Measurements from ENCODE around the gene ARHGDIG.

Gene ARHGDIG

DNA sequence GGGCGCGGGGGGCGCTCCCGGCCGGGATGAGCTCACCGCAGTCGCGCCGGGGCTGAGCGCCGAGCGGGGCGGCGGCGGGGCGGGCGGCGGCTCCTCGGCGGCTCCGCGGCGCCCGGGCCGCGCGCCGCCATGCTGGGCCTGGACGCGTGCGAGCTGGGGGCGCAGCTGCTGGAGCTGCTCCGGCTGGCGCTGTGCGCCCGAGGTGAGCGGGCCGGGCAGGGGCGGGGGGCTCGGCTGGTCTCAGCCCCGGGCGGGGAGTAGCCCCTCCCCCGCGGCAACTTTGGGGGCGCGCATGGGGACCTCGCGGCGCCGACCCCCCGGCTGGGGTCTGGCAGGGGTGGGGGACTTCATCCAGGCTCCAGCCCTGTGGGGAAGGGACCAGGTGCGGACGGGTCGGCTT, at the start of gene ARHGDIG:
Gene ARHGDIG, plus strand, starts transcription at position 40 of the 400 bp plus-strand sequence. Its CDS starts 90 bp downstream, at position 130.
- peak within 1 kb of the TSS; percentile 52 for H3K27ac ChIP-seq
- TF ChIP-seq ZFX (IDR thresholded peaks at IDR 0.05; ENCODE audit: borderline replicate concordance): no peak
- TF ChIP-seq, protein P1, sequence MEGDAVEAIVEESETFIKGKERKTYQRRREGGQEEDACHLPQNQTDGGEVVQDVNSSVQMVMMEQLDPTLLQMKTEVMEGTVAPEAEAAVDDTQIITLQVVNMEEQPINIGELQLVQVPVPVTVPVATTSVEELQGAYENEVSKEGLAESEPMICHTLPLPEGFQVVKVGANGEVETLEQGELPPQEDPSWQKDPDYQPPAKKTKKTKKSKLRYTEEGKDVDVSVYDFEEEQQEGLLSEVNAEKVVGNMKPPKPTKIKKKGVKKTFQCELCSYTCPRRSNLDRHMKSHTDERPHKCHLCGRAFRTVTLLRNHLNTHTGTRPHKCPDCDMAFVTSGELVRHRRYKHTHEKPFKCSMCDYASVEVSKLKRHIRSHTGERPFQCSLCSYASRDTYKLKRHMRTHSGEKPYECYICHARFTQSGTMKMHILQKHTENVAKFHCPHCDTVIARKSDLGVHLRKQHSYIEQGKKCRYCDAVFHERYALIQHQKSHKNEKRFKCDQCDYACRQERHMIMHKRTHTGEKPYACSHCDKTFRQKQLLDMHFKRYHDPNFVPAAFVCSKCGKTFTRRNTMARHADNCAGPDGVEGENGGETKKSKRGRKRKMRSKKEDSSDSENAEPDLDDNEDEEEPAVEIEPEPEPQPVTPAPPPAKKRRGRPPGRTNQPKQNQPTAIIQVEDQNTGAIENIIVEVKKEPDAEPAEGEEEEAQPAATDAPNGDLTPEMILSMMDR (IDR thresholded peaks at IDR 0.05): no peak

DNA sequence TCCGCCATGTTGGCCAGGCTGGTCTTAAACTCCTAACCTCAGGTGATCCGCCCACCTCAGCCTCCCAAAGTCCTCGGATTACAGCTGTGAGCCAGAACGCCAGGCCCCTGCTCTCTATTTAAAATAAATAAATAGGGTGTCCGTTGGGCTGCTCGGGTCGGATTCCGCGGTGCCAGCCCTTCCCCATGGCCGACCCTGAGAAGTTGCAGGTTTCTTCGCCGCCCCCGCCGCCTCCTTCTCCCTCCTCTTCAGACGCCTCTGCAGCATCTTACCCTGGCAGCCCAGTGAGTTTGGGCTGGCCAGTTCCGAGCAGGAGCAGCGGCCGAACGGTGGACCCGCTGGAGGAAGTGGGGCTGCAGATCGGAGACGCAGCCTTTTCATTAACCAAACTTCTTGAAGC, 49.4 kb upstream of the ARHGDIG start:
- TF ChIP-seq, protein P1 (IDR thresholded peaks at IDR 0.05): no peak
- TF ChIP-seq ZFX (IDR thresholded peaks at IDR 0.05; ENCODE audit: borderline replicate concordance): no peak

DNA sequence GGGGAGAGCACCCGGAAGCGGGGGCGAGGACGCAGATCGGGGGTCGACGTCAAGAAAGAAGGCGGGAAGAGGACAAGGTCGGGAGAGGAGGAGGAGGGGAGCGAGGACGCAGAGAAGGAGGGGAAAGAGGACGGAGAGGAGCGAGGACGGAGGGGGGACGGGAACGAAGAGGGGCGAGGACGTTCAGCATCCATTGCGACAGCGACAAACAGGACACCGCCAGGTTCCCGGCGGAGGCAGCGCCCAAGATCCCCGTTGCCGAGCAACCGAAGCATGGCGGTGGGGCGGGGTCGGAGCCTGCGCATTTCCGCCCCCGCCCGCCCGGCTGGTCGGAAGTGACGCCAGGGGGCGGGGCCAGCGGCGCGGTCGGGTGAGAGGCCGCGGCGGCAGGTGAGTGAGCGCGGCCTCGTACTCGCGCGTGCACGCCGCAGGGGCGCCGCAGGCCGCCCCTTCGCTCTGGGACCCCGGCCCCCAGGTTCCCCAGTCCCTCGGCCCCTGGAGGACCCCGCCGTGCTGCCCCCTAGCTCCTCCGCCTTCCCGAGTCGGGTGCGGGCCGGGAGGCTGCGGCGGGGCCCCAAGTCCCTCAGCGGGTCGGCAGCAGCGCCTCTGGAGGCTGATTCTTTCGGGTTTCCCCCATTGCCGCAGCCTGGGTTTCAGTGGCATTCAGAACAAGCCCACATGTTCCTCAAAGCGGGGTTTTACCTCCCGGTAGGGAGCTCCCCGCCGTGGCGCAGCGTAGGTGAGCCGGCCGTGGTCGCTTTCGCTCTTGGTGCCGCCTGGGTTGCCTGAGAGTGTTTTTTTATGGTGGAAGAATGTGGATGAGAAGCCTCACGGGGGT, 45.7 kb upstream of the ARHGDIG start, which contains the start of gene FAM234A:
Gene FAM234A, plus strand, starts transcription at position 354 of the 838 bp plus-strand sequence. CDS start 19,593 bp downstream, outside the sequence.
- TF ChIP-seq ZFX (IDR thresholded peaks at IDR 0.05; ENCODE audit: borderline replicate concordance): no peak
- TF ChIP-seq, protein P1 (IDR thresholded peaks at IDR 0.05): peak; percentile 34
- peak within 1 kb of the TSS; percentile 87 for H3K27ac ChIP-seq

More for the DNA sequence above, 49.4 kb upstream of the ARHGDIG start:
- no peak overlapping the region for H3K27ac ChIP-seq

DNA sequence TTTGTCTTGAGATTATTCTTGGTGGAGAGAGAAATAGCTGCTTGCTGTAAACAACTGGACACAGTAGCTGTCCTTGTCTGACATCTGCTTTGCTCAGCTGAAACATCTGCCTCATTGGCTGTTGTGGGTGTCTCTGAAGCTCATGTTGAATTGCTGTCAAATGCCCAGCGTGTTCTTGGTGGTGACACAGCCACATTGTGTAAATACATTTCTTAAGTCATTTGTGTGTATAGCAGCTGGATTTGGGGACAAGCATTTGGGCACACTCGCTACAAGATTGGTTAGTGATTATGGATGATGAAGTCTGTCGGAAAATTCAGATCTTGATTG, 40.5 kb upstream of the ARHGDIG start:
- TF ChIP-seq, protein P1 (IDR thresholded peaks at IDR 0.05): no peak
- TF ChIP-seq ZFX (IDR thresholded peaks at IDR 0.05; ENCODE audit: borderline replicate concordance): no peak
- peak overlapping the region; percentile 26; the same call in 1 of the 2 replicates for H3K27ac ChIP-seq

DNA sequence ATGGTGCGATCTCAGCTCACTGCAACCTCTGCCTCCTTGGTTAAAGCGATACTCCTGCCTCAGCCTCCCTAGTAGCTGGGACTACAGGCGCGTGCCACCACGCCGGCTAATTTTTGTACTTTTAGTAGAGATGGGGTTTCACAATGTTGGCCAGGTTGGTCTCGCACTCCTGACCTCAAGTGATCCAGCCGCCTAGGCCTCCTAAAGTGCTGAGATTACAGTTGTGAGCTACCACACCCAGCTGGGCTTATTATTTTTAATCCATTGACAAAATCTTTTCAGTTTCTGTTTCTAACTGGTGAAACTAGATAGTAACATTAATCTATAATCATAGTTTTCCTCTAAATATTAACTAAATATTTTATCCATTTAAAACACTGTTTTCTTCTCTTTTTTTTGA, 39.8 kb upstream of the ARHGDIG start:
- H3K27ac ChIP-seq: no peak overlapping the region
- TF ChIP-seq, protein P1 (IDR thresholded peaks at IDR 0.05): no peak
- TF ChIP-seq ZFX (IDR thresholded peaks at IDR 0.05; ENCODE audit: borderline replicate concordance): no peak

DNA sequence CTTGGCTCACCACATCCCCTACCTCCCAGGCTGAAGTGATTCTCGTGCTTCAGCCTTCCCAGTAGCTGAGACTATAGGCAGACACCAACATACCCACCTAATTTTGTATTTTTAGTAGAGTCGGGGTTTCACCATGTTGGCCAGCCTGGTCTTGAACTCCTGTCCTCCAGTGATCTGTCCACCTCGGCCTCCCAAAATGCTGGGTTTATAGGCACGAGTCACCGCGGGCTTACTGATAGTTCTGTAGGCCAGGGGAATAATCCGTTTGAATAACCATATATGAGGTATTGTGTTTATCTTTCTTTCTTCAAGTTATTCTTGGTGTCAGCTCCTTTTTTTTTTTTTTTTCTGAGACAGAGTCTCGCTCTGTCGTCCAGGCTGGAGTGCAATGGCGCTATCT, 38.1 kb upstream of the ARHGDIG start:
- H3K27ac ChIP-seq: no peak overlapping the region
- TF ChIP-seq, protein P1 (IDR thresholded peaks at IDR 0.05): no peak
- no peak for TF ChIP-seq ZFX (IDR thresholded peaks at IDR 0.05; ENCODE audit: borderline replicate concordance)

DNA sequence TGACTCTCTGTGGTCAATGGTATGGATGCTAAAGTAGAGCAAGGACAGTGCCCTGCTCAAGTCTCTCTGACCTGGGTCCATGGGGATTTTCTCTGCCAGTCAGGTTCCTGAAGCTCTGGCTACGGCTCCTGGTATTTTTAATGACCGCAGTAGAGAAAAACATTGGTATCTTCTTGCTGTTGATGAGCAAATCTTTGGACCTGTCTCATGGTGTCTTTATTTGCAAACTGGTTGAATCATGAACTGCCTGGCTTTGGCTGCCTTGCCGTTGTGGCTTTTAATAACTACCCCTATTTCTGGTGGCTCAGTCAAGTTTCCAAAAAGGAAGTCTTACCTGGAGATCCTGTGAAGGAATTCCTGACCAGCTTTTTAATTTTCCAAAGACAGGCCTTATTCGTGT, 37.0 kb upstream of the ARHGDIG start:
- no peak for TF ChIP-seq ZFX (IDR thresholded peaks at IDR 0.05; ENCODE audit: borderline replicate concordance)
- TF ChIP-seq, protein P1 (IDR thresholded peaks at IDR 0.05): no peak
- no peak overlapping the region for H3K27ac ChIP-seq

Data from 22Rv1 (cell line).